ENCODE measurements around the gene NR1H2. TPM values are rescaled to one million over a fixed set of nuclear protein-coding genes. Genes with fewer than 3 reads are reported as not detected.

The NR1H2 gene
- total RNA-seq, 2 donors from 2014 or later = 40.4 to 42.7 TPM

- H3K4me1 Mint-ChIP-seq = peaks cover 16% of the 10 kb centered on the region
- H3K27me3 Mint-ChIP-seq (ENCODE audit: insufficient read depth) = peaks cover 3% of the 10 kb centered on the region
- H3K9me3 Mint-ChIP-seq = no peaks in the 10 kb centered on the region
- no peak overlapping the region for H3K4me3 Mint-ChIP-seq
- H3K36me3 ChIP-seq (ENCODE audit: control insufficient read depth, insufficient read depth, low read length) = no peaks in the 10 kb centered on the region
- 76 to 83% methylated on average over 8 to 11 of the region's 11 CpGs for WGBS, 2 experiments (ENCODE audit: insufficient coverage in 1 of 2, insufficient read length in 1 of 2)
- no peak for DNase-seq
- no peak overlapping the region for H3K27ac Mint-ChIP-seq
- H3K9ac ChIP-seq (ENCODE audit: extremely low read depth, low read length, poor library complexity, severe bottlenecking) = no peak overlapping the region
- no peak overlapping the region for H3K4me3 ChIP-seq (ENCODE audit: low read length)
- H3K9me3 ChIP-seq (ENCODE audit: control insufficient read depth, low read length) = no peaks in the 10 kb centered on the region
- no peaks in the 10 kb centered on the region for H3K27me3 ChIP-seq (ENCODE audit: control insufficient read depth, insufficient read depth, low read length, poor library complexity, severe bottlenecking)
- H3K27ac ChIP-seq (ENCODE audit: low read depth, low read length) = no peak overlapping the region
- no peaks in the 10 kb centered on the region for H3K36me3 Mint-ChIP-seq (ENCODE audit: low read depth)
- H3K4me1 ChIP-seq (ENCODE audit: control insufficient read depth, insufficient read depth, low read length) = no peaks in the 10 kb centered on the region
- no peak for TF ChIP-seq CTCF (conservative IDR thresholded peaks at IDR 0.05)
Measured at GRCh38 chr19:50362656-50363424, 13.4 kb upstream of the NR1H2 start.

GRCh38 chr19:50365434-50366306, 10.6 kb upstream of the NR1H2 start, which contains the start of gene NAPSA:
Gene NAPSA (minus strand): TSS chr19:50365639. CDS start chr19:50365621, 18 bp downstream.
- Histone ChIP-seq H3K27ac (ENCODE audit: low read depth, low read length) (no peak within 1 kb of the TSS), H3K4me1 (ENCODE audit: control insufficient read depth, insufficient read depth, low read length) (no peaks in the 10 kb centered on the region), H3K36me3 (ENCODE audit: control insufficient read depth, insufficient read depth, low read length) (no peaks in the 10 kb centered on the region), H3K9ac (ENCODE audit: extremely low read depth, low read length, poor library complexity, severe bottlenecking) (no peak within 1 kb of the TSS), H3K4me3 (ENCODE audit: low read length) (no peak within 1 kb of the TSS), H3K27me3 (ENCODE audit: control insufficient read depth, insufficient read depth, low read length, poor library complexity, severe bottlenecking) (no peaks in the 10 kb centered on the region), H3K9me3 (ENCODE audit: control insufficient read depth, low read length) (no peaks in the 10 kb centered on the region)
- peaks cover 21% of the 10 kb centered on the region for H3K4me1 Mint-ChIP-seq
- TF ChIP-seq CTCF (conservative IDR thresholded peaks at IDR 0.05) = no peak
- no peak for DNase-seq
- no peak within 1 kb of the TSS for H3K27ac Mint-ChIP-seq
- peaks cover 5% of the 10 kb centered on the region for H3K27me3 Mint-ChIP-seq (ENCODE audit: insufficient read depth)
- no peak within 1 kb of the TSS for H3K4me3 Mint-ChIP-seq
- WGBS, 2 experiments (ENCODE audit: insufficient coverage in 1 of 2, insufficient read length in 1 of 2) = 82% methylated on average over 3 to 11 of the region's 11 CpGs
- no peaks in the 10 kb centered on the region for H3K36me3 Mint-ChIP-seq (ENCODE audit: low read depth)
- no peaks in the 10 kb centered on the region for H3K9me3 Mint-ChIP-seq

- Mint-ChIP-seq H3K9me3 (no peaks in the 10 kb centered on the region), H3K36me3 (ENCODE audit: low read depth) (no peaks in the 10 kb centered on the region), H3K27me3 (ENCODE audit: insufficient read depth) (peaks cover 12% of the 10 kb centered on the region), H3K4me1 (peaks cover 5% of the 10 kb centered on the region), H3K4me3 (peak overlapping the region; percentile 81), H3K27ac (peak overlapping the region; percentile 97)
- Histone ChIP-seq H3K9ac (ENCODE audit: extremely low read depth, low read length, poor library complexity, severe bottlenecking) (peak overlapping the region; percentile 32), H3K27ac (ENCODE audit: low read depth, low read length) (no peak overlapping the region), H3K4me3 (ENCODE audit: low read length) (peak overlapping the region; percentile 80), H3K9me3 (ENCODE audit: control insufficient read depth, low read length) (no peaks in the 10 kb centered on the region), H3K36me3 (ENCODE audit: control insufficient read depth, insufficient read depth, low read length) (no peaks in the 10 kb centered on the region), H3K4me1 (ENCODE audit: control insufficient read depth, insufficient read depth, low read length) (no peaks in the 10 kb centered on the region), H3K27me3 (ENCODE audit: control insufficient read depth, insufficient read depth, low read length, poor library complexity, severe bottlenecking) (no peaks in the 10 kb centered on the region)
- WGBS, 2 experiments (ENCODE audit: insufficient coverage in 1 of 2, insufficient read length in 1 of 2) = 33 to 46% methylated on average over 18 to 34 of the region's 34 CpGs
- peak; percentile 89 for TF ChIP-seq CTCF (conservative IDR thresholded peaks at IDR 0.05)
- peak; percentile 95 for DNase-seq
Measured at GRCh38 chr19:50368649-50369570, 7.3 kb upstream of the NR1H2 start.

All from endodermal cell (in vitro differentiated cells).